ENCODE data around the gene ARID4B. TPM values are rescaled to one million over a fixed set of nuclear protein-coding genes. Genes with fewer than 3 reads are reported as not detected.
A peak's percentile ranks its signal among the peaks of the same experiment; 100 is the strongest.

Gene ARID4B
- total RNA-seq, 1 donor from 2014 or later = 15.7 TPM

DNA sequence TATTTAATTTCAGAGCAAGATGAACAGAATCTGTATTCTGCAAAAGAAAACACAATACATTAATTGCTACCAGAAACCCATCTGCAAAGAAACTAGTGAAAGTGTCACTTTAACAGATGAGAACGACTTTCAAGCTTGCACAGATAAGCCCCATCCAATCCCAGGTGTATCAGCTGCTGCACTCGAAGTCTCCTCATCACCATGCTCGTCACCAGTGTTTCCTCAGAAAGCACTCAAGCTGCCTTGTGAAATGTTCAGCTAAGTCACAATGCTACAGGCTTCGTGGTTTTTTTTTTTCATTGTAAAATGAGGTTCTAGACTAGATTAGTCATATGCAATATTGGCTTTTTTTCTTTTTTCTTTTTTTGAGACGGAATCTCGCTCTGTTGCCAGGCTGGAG, 196.0 kb downstream of the ARID4B start:
- Histone ChIP-seq H3K4me3 (no peak overlapping the region), H3K27ac (replicated peaks) (no peak overlapping the region), H3K27me3 (ENCODE audit: low read depth) (no peaks in the 10 kb centered on the region), H3K9me3 (replicated peaks) (no peaks in the 10 kb centered on the region), H3K36me3 (peaks cover 51% of the 10 kb centered on the region), H3K4me1 (peaks cover 21% of the 10 kb centered on the region)
- DNase-seq = no peak
- intact Hi-C loops (cut with micrococcal nuclease) = no loop called here
- TF ChIP-seq, protein P1, sequence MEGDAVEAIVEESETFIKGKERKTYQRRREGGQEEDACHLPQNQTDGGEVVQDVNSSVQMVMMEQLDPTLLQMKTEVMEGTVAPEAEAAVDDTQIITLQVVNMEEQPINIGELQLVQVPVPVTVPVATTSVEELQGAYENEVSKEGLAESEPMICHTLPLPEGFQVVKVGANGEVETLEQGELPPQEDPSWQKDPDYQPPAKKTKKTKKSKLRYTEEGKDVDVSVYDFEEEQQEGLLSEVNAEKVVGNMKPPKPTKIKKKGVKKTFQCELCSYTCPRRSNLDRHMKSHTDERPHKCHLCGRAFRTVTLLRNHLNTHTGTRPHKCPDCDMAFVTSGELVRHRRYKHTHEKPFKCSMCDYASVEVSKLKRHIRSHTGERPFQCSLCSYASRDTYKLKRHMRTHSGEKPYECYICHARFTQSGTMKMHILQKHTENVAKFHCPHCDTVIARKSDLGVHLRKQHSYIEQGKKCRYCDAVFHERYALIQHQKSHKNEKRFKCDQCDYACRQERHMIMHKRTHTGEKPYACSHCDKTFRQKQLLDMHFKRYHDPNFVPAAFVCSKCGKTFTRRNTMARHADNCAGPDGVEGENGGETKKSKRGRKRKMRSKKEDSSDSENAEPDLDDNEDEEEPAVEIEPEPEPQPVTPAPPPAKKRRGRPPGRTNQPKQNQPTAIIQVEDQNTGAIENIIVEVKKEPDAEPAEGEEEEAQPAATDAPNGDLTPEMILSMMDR (IDR thresholded peaks at IDR 0.05; ENCODE audit: borderline replicate concordance) = no peak

DNA sequence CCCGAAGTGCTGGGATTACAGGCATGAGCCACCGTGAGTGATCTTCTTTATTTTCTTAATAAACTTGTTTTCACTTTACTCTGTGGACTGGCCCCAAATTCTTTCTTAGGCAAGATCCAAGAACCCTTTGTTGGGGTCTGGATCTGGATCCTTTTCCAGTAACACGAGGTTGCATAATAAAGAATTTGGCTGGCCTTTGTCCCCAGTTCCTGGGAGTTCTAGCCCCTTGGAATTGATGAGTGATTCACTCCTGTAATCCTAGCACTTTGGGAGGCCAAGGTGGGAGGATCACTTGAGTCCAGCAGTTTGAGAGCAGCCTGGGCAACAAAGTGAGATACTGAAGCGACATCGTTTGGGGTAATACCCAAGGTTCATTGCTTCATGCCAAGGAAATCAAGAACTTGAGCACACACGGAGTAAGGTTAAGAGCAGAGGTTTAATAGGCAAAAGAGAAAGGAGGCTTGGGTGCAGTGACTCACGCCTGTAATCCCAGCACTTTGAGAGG, 197.2 kb downstream of the ARID4B start:
- no peak overlapping the region for H3K27ac ChIP-seq (replicated peaks)
- TF ChIP-seq, protein P1 (IDR thresholded peaks at IDR 0.05; ENCODE audit: borderline replicate concordance) = no peak
- intact Hi-C loops (cut with micrococcal nuclease) = no loop called here
- no peaks in the 10 kb centered on the region for H3K9me3 ChIP-seq (replicated peaks)
- H3K4me1 ChIP-seq = peaks cover 26% of the 10 kb centered on the region
- DNase-seq = no peak
- no peaks in the 10 kb centered on the region for H3K27me3 ChIP-seq (ENCODE audit: low read depth)
- H3K4me3 ChIP-seq = no peak overlapping the region
- peaks cover 40% of the 10 kb centered on the region for H3K36me3 ChIP-seq

DNA sequence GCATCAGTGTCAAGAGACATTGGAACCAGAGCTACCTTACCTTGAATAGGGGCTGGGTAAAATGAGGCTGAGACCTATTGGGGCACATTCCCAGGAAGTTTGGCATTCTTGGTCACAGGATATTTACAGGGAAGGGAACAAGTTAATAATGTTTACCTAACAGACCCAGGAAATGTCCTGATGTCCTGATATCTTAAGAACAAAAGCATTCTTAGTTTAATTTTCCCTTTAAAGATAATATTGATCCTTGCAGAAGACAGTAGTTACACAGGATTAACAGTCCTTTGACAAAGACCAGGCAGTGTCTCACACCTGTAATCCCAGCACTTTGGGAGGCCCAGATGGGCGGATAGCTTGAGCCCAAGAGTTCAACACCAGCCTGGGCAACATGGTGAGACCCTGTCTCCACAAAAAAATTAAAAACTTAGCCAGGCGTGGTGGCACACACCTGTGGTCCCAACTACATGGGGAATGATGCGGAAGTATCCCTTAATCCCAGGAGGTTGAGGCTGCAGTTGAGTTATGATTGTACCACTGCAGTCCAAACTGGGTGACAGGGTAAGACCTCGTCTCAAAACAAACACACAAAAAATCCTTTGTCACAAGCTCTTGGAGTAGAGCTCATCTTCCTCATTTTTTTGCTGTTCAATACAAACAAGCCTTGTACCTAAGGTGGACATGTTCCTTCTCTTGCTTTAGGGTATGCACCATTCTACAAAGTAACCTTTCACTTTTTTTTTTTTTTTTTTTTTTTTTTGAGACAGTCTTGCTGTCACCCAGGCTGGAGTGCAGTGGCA, 198.0 kb downstream of the ARID4B start:
- TF ChIP-seq, protein P1 (IDR thresholded peaks at IDR 0.05; ENCODE audit: borderline replicate concordance) = no peak
- peaks cover 31% of the 10 kb centered on the region for H3K36me3 ChIP-seq
- H3K27ac ChIP-seq (replicated peaks) = no peak overlapping the region
- H3K9me3 ChIP-seq (replicated peaks) = no peaks in the 10 kb centered on the region
- H3K4me1 ChIP-seq = peaks cover 34% of the 10 kb centered on the region
- H3K4me3 ChIP-seq = no peak overlapping the region
- DNase-seq = no peak
- H3K27me3 ChIP-seq (ENCODE audit: low read depth) = no peaks in the 10 kb centered on the region
- intact Hi-C loops (cut with micrococcal nuclease) = no loop called here

DNA sequence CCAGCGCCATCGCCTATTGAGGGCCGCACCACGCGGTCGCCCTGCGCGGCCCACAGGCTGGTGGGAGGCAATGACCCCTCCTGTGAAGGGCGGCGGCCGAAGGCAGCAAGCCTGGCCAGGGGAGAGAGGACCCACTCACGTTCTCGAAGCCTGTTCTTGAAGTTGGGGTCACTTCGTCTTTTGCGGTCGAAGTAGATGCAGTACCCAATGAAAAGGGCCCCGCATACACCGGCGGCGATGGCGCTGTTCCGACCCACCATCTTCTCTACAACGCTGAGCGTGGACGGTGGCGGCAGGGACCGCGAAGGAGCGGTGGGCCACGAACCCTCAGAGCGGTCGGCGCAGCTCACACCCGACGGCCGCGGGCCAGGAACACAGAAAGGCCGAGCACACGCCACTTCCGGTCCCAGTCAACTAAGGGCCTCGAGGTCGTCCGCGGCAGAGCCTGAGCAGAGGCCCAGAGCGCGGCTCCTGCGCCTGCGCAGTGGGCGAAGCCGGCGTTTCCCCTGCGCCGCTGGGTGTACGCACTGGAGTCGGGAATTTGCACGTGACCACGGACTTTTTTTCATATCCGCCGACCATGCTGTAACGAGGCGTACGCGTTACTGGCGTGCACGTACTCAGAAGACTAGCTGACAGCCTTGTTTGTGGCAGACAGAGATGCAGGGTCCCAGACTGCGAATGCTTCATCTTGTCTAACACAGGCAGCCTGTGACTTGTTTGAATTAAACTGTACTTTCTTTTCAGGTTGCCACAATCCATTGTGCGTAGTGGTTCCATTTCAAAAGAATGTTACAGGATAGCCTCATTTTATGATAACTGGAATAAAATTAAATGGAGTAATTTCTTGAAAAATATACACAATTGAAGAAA, 199.3 kb downstream of the ARID4B start, which contains the start of gene TOMM20:
Gene TOMM20, minus strand, starts transcription at position 382 of the 873 bp plus-strand sequence. Its CDS starts 122 bp downstream, at position 260.
- no peaks in the 10 kb centered on the region for H3K9me3 ChIP-seq (replicated peaks)
- intact Hi-C loops (cut with micrococcal nuclease) = no loop called here
- H3K27ac ChIP-seq (replicated peaks) = peak within 1 kb of the TSS; percentile 94
- TF ChIP-seq, protein P1 (IDR thresholded peaks at IDR 0.05; ENCODE audit: borderline replicate concordance) = no peak
- H3K36me3 ChIP-seq = peaks cover 22% of the 10 kb centered on the region
- peak; percentile 95 for DNase-seq
- no peaks in the 10 kb centered on the region for H3K27me3 ChIP-seq (ENCODE audit: low read depth)
- H3K4me1 ChIP-seq = peaks cover 47% of the 10 kb centered on the region
- H3K4me3 ChIP-seq = peak within 1 kb of the TSS; percentile 97

DNA sequence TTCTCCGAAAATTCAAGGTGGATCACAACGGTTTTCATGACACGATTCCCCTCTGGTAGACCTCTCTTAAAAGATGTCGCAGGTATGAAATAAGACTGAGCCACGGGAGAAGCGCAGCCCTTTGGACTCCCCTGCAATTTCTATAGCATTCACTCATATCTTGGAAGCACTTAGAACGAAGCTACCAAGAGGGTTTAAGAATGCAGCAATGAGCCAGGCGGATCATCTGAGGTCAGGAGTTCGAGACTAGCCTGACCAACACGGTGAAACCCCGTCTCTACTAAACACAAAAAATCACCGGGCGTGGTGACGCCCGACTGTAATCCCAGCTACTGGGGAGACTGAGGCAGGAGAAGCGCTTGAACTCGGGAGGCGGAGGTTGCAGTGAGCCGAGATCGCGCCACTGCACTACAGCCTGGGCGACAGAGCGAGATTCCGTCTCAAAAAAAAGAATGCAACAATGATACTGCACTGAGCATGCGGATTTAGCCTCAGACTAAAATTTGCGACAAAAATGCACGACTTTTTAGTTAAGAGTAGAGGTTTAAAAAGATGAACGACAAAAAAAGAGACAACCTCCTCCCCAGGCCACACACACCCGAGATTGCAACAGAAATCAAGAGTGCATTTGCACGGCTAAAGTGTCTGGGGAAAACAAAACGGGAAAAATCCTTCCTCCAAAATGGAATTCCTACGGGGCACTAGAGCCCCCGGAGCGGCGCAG, 200.1 kb downstream of the ARID4B start:
- TF ChIP-seq, protein P1 (IDR thresholded peaks at IDR 0.05; ENCODE audit: borderline replicate concordance) = no peak
- H3K4me3 ChIP-seq = peak overlapping the region; percentile 97
- peaks cover 14% of the 10 kb centered on the region for H3K36me3 ChIP-seq
- H3K27me3 ChIP-seq (ENCODE audit: low read depth) = no peaks in the 10 kb centered on the region
- no peak for DNase-seq
- peaks cover 55% of the 10 kb centered on the region for H3K4me1 ChIP-seq
- intact Hi-C loops (cut with micrococcal nuclease) = no loop called here
- H3K27ac ChIP-seq (replicated peaks) = peak overlapping the region; percentile 94
- H3K9me3 ChIP-seq (replicated peaks) = no peaks in the 10 kb centered on the region
